ENCODE results near the gene GAGE13. TPM values are rescaled to one million over a fixed set of nuclear protein-coding genes. Genes with fewer than 3 reads are reported as not detected.

The GAGE13 gene
- total and polyA plus RNA-seq, 9 of the 15 experiments (the other 6 are each of a cell fraction or from before 2014, with no cell fraction given) = 31.6 to 506 (median 154) TPM

DNA sequence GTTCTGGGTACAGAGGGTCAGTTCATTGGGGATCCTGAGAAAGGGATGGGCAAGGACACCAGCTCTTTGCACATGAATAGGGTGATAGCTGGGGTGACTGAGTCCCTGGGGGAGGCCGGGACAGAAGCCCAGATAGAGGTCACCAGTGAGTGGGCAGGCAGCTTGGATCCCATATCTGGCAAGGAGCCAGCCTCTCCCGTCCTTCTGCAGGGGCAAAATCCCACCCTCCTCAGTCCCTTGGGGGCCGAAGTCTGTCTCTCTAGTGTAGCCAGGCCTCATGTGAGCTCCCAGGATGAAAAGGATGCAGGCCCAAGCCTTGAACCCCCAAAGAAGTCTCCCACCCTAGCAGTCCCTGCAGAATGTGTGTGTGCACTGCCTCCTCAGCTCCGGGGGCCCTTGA, 44.8 kb upstream of the GAGE13 start:
- WGBS (ENCODE audit: insufficient coverage, low coverage, missing lambda C conversion rate) = 12% methylated on average over 3 of the region's 4 CpGs

More for the DNA sequence above, 44.8 kb upstream of the GAGE13 start:
- in situ Hi-C loops (cut with MboI) = no loop called here
- Histone ChIP-seq H3K9ac (ENCODE audit: insufficient read depth in 1 of 2, low read depth in 2 of 2, low read length in 2 of 2) (no peak overlapping the region), H2AFZ (ENCODE audit: low read depth, low read length) (no peak overlapping the region), H3K36me3 (ENCODE audit: control insufficient read depth, insufficient read depth, low read length) (no peaks in the 10 kb centered on the region), H3K9me3 (replicated peaks; ENCODE audit: control insufficient read depth, insufficient read depth, low read depth, low read length) (no peaks in the 10 kb centered on the region), H3K4me1 (replicated peaks in 1 of 2; ENCODE audit: control insufficient read depth in 2 of 2, insufficient read depth in 2 of 2, low read length in 2 of 2) (peaks cover 3 to 15% of the 10 kb centered on the region in 2 experiments; a peak in 3 of 5 replicates), H3K27ac (ENCODE audit: extremely low read depth, low read depth, low read length) (no peak overlapping the region), H3K4me3 (no peak overlapping the region), H3K27me3 (ENCODE audit: control insufficient read depth in 2 of 2, insufficient read depth in 2 of 2, low read length in 2 of 2) (no peaks in the 10 kb centered on the region), H4K20me1 (replicated peaks; ENCODE audit: control insufficient read depth, insufficient read depth, low read length) (no peaks in the 10 kb centered on the region), H3K4me2 (ENCODE audit: insufficient read depth, low read length) (no peak overlapping the region), H3K79me2 (ENCODE audit: control insufficient read depth, insufficient read depth, low read length) (no peaks in the 10 kb centered on the region), H3K9me1 (ENCODE audit: control insufficient read depth, insufficient read depth, low read length) (no peaks in the 10 kb centered on the region)
- DNase-seq (ENCODE audit: extremely low read depth in 1 of 4, low spot score in 3 of 4) (no peak), FAIRE-seq (no peak), ATAC-seq (no peak)
- ChIA-PET POLR2A (no interaction called here), CTCF (ENCODE audit: low intra/inter-chr PET ratio) (no interaction called here)
- TF ChIP-seq AFF1 (IDR thresholded peaks at IDR 0.05; ENCODE audit: low read depth in 1 of 2, partially characterized antibody in 2 of 2) (no peak), NFIC (IDR thresholded peaks at IDR 0.05) (peak; percentile 63)
- intact Hi-C loops (cut with micrococcal nuclease) = no loop called here
- BruUV-seq (replicated peaks) = no TSS peak

All from K562 (cell line).